Vagina (tissue), 2 donors: ENCODE measurements around the gene UPF3A. TPM values are rescaled to one million over a fixed set of nuclear protein-coding genes. Genes with fewer than 3 reads are reported as not detected.
"Not testable (repeated sequence)": the region's sequence is repeated elsewhere in the genome, so short reads cannot be mapped to it uniquely, and the experiment has no call there.

Source experiments
- DNase-seq, 2 donors: peaks; one replicate each; pipeline ENCODE4 v3.0.0-alpha.2; 2017; ENCODE audit errors: extremely low spot score in 2 of 2
- H3K27ac ChIP-seq: fragments of 200-600 bp; sonication (generic); one replicate; pipeline ENCODE4 v1.5.1; 2019
- H3K27me3 ChIP-seq: fragments of 200-600 bp; sonication (generic); one replicate; pipeline ENCODE4 v1.5.1; 2019
- H3K36me3 ChIP-seq, 2 donors: fragments of 200-600 bp; sonication (generic); one replicate each; pipeline ENCODE4 v1.5.1; 2017 to 2019
- H3K4me1 ChIP-seq: fragments of 200-600 bp; sonication (generic); one replicate; pipeline ENCODE4 v1.5.1; 2019
- H3K4me3 ChIP-seq, 2 donors: fragments of 200-600 bp; sonication (generic); 1 replicate in 1 of 2; 2 replicates in 1 of 2; pipeline ENCODE4 v1.5.1; 2016 to 2019
- H3K9me3 ChIP-seq: fragments of 200-600 bp; sonication (generic); one replicate; pipeline ENCODE4 v1.5.1; 2019
- POLR2A ChIP-seq, 2 donors: fragments of 450-650 bp; IDR thresholded peaks; one replicate each; pipeline ENCODE4 v1.6.1; 2017; ENCODE audit warnings: antibody characterized with exemption in 2 of 2, mild to moderate bottlenecking in 2 of 2, moderate library complexity in 2 of 2
- POLR2AphosphoS5 ChIP-seq, 2 donors: sonication (generic); formaldehyde crosslinking; IDR thresholded peaks; one replicate each; pipeline ENCODE4 v1.9.0; 2017; ENCODE audit warnings: antibody characterized with exemption in 2 of 2, mild to moderate bottlenecking in 2 of 2, low read depth in 1 of 2; ENCODE audit not compliant: insufficient read depth in 1 of 2
- intact Hi-C: fragments of 100-400 bp; cut with DNase I; formaldehyde crosslinking; loops from one replicate; pipeline ENCODE4 v1.15.1; 2023
- total RNA-seq: library from RNA; depleted of rRNA; stranded (reverse); fragments of >200 nt; gene quantifications from one replicate; pipeline ENCODE4 v1.2.3, GENCODE V29; 2016
- TF ChIP-seq, protein P1 (sequence below), 3 experiments: fragments of 450-650 bp in 2 of 3; fragments of 200-600 bp in 1 of 3; sonication (generic) in 1 of 3; IDR thresholded peaks; one replicate each; pipeline ENCODE4 v1.5.1; 2017 to 2019; ENCODE audit warnings: antibody characterized with exemption in 3 of 3, mild to moderate bottlenecking in 2 of 3, moderate library complexity in 2 of 3

UPF3A gene
- total RNA-seq, 1 donor from 2014 or later: 31.2 TPM

DNA sequence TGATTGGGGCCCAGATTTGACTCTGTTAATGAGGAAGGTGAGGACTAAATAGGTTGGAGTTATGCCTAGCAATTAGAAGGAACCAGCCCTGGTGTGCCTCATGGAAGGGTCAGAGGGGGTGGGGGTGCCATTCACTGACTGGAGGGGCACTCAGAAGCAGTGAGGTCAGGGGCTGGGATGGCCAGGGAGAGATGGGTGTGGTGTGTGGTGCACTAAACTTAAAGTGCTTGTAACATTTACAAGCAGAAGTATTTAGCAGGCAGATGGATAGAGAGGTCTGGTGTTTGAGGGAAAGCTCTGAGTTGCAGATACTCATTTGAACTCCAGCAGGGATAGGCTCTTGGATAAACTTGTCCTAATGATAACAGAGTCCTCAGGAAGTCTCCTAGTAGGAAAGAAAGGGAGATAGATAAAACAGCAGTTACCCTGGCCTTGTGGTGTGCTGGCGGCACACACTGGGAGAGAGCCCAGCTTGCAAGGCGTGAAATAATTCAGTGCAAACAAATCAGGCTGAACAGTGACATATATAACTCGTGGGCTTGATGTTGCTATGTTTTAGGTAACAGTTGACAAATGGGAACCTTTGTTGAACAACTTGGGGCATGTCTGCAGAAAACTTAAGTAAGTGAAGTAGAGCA, 20.0 kb upstream of the UPF3A start:
- peaks cover 0 to 85% of the 10 kb centered on the region in 2 donors for H3K36me3 ChIP-seq
- TF ChIP-seq POLR2AphosphoS5 (IDR thresholded peaks at IDR 0.05; ENCODE audit: insufficient read depth in 1 of 2, low read depth in 1 of 2) (no peak), POLR2A (IDR thresholded peaks at IDR 0.05) (no peak)
- TF ChIP-seq, protein P1, sequence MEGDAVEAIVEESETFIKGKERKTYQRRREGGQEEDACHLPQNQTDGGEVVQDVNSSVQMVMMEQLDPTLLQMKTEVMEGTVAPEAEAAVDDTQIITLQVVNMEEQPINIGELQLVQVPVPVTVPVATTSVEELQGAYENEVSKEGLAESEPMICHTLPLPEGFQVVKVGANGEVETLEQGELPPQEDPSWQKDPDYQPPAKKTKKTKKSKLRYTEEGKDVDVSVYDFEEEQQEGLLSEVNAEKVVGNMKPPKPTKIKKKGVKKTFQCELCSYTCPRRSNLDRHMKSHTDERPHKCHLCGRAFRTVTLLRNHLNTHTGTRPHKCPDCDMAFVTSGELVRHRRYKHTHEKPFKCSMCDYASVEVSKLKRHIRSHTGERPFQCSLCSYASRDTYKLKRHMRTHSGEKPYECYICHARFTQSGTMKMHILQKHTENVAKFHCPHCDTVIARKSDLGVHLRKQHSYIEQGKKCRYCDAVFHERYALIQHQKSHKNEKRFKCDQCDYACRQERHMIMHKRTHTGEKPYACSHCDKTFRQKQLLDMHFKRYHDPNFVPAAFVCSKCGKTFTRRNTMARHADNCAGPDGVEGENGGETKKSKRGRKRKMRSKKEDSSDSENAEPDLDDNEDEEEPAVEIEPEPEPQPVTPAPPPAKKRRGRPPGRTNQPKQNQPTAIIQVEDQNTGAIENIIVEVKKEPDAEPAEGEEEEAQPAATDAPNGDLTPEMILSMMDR (IDR thresholded peaks at IDR 0.05): no peak
- DNase-seq: no peak
- no peaks in the 10 kb centered on the region for H3K4me1 ChIP-seq
- H3K27ac ChIP-seq: no peak overlapping the region
- no peak overlapping the region for H3K4me3 ChIP-seq
- H3K27me3 ChIP-seq: no peaks in the 10 kb centered on the region
- intact Hi-C loops: no loop called here
- H3K9me3 ChIP-seq: no peaks in the 10 kb centered on the region

DNA sequence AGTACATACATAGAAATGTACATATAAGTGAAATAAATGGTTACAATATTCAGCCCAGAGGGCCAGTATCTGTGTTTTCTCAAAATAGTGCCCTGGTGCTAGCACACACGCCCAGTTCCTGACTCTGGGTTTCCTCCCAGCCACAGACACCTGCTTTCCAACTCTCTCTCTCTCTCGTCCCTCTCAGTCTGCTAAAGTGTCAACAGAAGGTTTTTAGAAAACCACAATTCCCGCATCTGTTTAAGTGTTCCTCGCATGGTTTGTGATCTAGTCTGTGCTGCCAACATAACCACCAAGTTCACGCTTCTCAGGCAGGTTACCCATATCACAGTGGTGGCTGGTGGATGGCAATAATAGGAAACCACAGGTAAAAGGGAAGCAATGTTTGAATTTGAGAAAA, 17.8 kb upstream of the UPF3A start:
- H3K27ac ChIP-seq: no peak overlapping the region
- H3K4me1 ChIP-seq: no peaks in the 10 kb centered on the region
- TF ChIP-seq POLR2A (IDR thresholded peaks at IDR 0.05): no peak
- no peak for TF ChIP-seq POLR2AphosphoS5 (IDR thresholded peaks at IDR 0.05; ENCODE audit: insufficient read depth in 1 of 2, low read depth in 1 of 2)
- TF ChIP-seq, protein P1 (IDR thresholded peaks at IDR 0.05): no peak
- no peaks in the 10 kb centered on the region for H3K9me3 ChIP-seq
- intact Hi-C loops: no loop called here
- DNase-seq: no peak
- no peak overlapping the region for H3K4me3 ChIP-seq
- H3K36me3 ChIP-seq: peaks cover 0 to 81% of the 10 kb centered on the region in 2 donors
- no peaks in the 10 kb centered on the region for H3K27me3 ChIP-seq

DNA sequence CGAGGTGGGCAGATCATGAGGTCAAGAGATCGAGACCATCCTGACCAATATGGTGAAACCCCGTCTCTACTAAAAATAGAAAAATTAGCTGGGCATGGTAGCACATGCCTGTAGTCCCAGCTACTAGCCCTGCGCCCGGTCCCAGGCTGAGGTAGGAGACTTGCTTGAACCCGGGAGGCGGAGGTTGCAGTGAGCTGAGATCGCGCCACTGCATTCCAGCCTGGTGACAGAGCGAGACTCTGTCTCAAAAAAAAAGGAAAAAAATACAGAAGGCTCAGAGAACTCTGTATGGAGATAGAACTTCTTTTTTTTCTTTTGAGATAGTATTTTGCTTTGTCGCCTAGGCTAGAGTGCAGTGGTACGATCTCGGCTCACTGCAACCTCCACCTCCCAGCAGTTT, 17.1 kb upstream of the UPF3A start:
- H3K4me3 ChIP-seq, H3K9me3 ChIP-seq, H3K27ac ChIP-seq, intact Hi-C loops, H3K4me1 ChIP-seq, H3K27me3 ChIP-seq, DNase-seq: not testable (repeated sequence)
- peaks cover 0 to 84% of the 10 kb centered on the region in 2 donors for H3K36me3 ChIP-seq

DNA sequence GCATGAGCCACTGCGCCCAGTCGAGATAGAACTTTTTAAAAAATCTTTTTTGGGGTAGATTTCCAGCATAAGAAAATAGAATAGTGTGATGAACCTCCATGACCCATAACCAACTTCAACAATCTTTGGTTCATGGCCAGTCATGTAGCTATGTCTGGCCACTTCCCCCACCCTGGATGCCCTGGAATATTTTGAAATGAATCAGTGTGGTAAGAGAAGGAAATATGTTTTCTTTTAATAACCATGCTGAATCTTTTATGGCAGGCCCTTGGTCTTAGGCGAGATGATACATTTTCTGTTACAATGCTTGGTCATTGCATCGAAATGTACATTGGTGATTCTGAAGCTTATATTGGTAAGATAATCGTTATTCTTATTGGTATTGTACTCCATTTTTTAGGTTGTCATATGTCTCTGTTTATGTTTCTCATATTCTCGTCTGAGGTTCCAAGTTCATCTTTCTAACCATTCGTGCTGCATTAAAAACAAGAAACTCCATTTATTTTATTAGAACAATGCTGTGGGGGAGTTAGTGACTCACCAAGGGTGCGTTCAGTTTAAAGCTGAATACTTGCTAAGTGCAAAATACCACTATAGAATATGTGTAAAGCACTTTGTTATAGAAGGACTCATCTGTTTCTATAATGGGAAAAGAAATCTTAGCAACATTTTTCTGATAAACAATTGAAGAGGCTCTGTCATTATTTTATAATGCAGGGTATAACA, 16.4 kb upstream of the UPF3A start:
- Histone ChIP-seq H3K4me1 (no peaks in the 10 kb centered on the region), H3K9me3 (no peaks in the 10 kb centered on the region), H3K27me3 (no peaks in the 10 kb centered on the region), H3K27ac (no peak overlapping the region), H3K4me3 (no peak overlapping the region), H3K36me3 (peaks cover 0 to 84% of the 10 kb centered on the region in 2 donors)
- DNase-seq: no peak
- TF ChIP-seq, protein P1 (IDR thresholded peaks at IDR 0.05): no peak
- TF ChIP-seq POLR2A (IDR thresholded peaks at IDR 0.05): no peak
- no peak for TF ChIP-seq POLR2AphosphoS5 (IDR thresholded peaks at IDR 0.05; ENCODE audit: insufficient read depth in 1 of 2, low read depth in 1 of 2)
- intact Hi-C loops: no loop called here

DNA sequence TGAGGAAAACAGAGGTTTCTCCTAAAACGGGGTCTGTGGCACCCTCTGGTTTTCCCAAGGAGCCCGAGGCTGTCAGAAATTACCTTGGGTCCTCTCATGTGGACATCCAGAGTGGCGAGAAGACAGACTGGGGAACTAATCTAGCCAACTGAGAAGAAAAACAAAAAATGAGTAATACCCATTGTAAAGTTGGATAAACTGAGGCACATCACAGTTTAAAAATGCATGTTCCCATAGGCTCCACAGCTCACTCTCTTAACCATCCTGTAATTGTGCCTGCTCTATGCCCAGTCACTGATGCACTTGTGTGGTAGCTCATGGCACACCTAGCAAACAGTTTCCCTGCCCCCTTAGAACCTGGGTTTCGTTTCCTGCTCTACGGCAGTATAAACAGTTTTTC, 15.2 kb upstream of the UPF3A start:
- Histone ChIP-seq H3K4me1 (no peaks in the 10 kb centered on the region), H3K4me3 (no peak overlapping the region), H3K27me3 (no peaks in the 10 kb centered on the region), H3K9me3 (no peaks in the 10 kb centered on the region), H3K36me3 (peaks cover 0 to 78% of the 10 kb centered on the region in 2 donors), H3K27ac (no peak overlapping the region)
- no peak for DNase-seq
- intact Hi-C loops: no loop called here
- TF ChIP-seq POLR2AphosphoS5 (IDR thresholded peaks at IDR 0.05; ENCODE audit: insufficient read depth in 1 of 2, low read depth in 1 of 2): no peak
- TF ChIP-seq, protein P1 (IDR thresholded peaks at IDR 0.05): no peak
- TF ChIP-seq POLR2A (IDR thresholded peaks at IDR 0.05): no peak
